Measurements from ENCODE around the gene SAP30.

The SAP30 gene

DNA sequence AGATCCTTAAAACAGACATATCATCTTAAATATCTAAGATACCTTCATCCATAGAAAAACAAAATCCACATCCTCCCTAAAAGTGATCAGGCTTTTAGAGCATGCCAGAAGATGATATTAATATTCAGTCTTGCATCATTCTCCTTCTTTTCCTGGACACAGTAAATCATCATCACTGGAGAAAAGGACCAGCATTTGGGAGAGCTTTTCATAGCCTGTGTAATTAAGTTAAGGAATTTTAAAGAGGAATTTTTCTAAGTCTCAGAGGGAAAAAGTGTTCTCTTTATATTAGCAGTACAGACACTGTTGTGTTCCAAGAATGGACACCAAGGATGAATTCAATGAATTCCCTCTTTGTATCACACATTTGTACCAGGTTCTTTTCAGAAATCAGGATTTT, 27.5 kb downstream of the SAP30 start:
- Histone ChIP-seq H4K20me1 (ENCODE audit: insufficient read depth, low read length) (no peaks in the 10 kb centered on the region), H3K9me3 (ENCODE audit: insufficient read depth, low read length) (no peaks in the 10 kb centered on the region), H3K36me3 (replicated peaks; ENCODE audit: low read depth, low read length) (peaks cover 15% of the 10 kb centered on the region), H3K9ac (ENCODE audit: low read length) (no peak overlapping the region), H3K4me2 (ENCODE audit: low read length) (no peak overlapping the region), H3K79me2 (ENCODE audit: low read length) (no peaks in the 10 kb centered on the region), H3K4me1 (ENCODE audit: low read length) (no peaks in the 10 kb centered on the region), H3K27me3 (ENCODE audit: low read depth, low read length) (no peaks in the 10 kb centered on the region), H3K4me3 (ENCODE audit: low read length) (no peak overlapping the region), H2AFZ (ENCODE audit: low read depth, low read length) (no peak overlapping the region), H3K27ac (ENCODE audit: low read length) (no peak overlapping the region)
- TF ChIP-seq EZH2phosphoT487 (IDR thresholded peaks at IDR 0.05; ENCODE audit: low read depth) = no peak
- TF ChIP-seq CTCF (IDR thresholded peaks at IDR 0.05; ENCODE audit: low read depth, low read length) = no peak

DNA sequence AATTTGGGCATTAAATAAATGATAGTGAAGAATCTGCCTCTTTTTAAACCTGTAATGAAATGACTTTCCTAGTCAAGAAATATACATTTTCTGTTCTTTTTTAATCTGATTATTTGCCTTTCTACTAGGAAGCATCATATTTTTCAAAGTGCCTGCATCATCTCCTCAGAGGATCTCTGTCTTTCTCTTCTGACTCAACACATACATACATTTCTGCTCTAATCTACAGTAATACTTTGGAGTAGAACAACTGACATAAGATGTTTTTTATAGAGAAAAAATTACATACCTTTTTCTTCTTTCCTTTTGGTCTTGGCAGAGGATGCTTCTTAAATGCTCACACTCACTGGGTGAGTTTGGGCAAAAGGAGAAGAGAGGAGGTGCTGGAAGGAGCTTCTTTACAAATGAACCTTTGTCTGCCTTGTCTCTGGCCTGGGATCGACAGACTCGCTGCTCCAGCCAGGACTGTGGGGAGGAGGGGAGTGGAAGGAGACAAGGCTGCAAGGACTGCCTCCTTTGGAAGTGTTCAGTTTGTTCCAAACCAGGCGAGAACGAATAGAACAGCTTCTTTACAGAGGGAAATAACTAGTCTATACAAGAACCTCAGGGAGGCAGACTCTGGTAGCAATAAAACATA, 28.1 kb downstream of the SAP30 start, which contains the start of gene SCRG1:
Gene SCRG1, minus strand, starts transcription at position 338 of the 637 bp plus-strand sequence. CDS start 7,702 bp downstream, outside the sequence.
- H3K36me3 ChIP-seq (replicated peaks; ENCODE audit: low read depth, low read length) = peaks cover 12% of the 10 kb centered on the region
- TF ChIP-seq CTCF (IDR thresholded peaks at IDR 0.05; ENCODE audit: low read depth, low read length) (no peak), EZH2phosphoT487 (IDR thresholded peaks at IDR 0.05; ENCODE audit: low read depth) (no peak)
- H3K27me3 ChIP-seq (ENCODE audit: low read depth, low read length) = no peaks in the 10 kb centered on the region
- H3K9me3 ChIP-seq (ENCODE audit: insufficient read depth, low read length) = no peaks in the 10 kb centered on the region
- H4K20me1 ChIP-seq (ENCODE audit: insufficient read depth, low read length) = no peaks in the 10 kb centered on the region
- no peaks in the 10 kb centered on the region for H3K4me1 ChIP-seq (ENCODE audit: low read length)
- H3K4me3 ChIP-seq (ENCODE audit: low read length) = no peak within 1 kb of the TSS
- H3K27ac ChIP-seq (ENCODE audit: low read length) = no peak within 1 kb of the TSS
- no peak within 1 kb of the TSS for H2AFZ ChIP-seq (ENCODE audit: low read depth, low read length)
- no peak within 1 kb of the TSS for H3K4me2 ChIP-seq (ENCODE audit: low read length)
- no peaks in the 10 kb centered on the region for H3K79me2 ChIP-seq (ENCODE audit: low read length)
- H3K9ac ChIP-seq (ENCODE audit: low read length) = no peak within 1 kb of the TSS

DNA sequence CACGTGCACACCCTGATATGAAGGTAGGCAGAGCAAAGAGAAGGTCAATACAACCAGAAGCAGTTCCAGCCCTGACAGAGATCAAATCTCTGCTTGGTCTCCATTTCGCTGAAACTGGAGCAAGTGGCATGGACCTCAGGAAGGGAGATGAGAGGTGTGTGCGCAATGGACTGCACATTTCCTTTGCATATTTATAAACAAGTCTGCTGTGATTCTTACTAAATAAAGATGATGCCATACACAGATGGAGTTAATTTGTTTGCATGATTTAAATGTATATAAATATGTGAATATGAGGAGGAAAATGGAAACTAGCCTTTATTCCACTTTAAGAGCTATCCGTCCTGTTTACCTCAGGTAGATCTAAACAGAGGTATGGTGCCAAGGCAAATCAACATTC, 30.3 kb downstream of the SAP30 start:
- H4K20me1 ChIP-seq (ENCODE audit: insufficient read depth, low read length) = no peaks in the 10 kb centered on the region
- H3K36me3 ChIP-seq (replicated peaks; ENCODE audit: low read depth, low read length) = no peaks in the 10 kb centered on the region
- TF ChIP-seq CTCF (IDR thresholded peaks at IDR 0.05; ENCODE audit: low read depth, low read length) (no peak), EZH2phosphoT487 (IDR thresholded peaks at IDR 0.05; ENCODE audit: low read depth) (no peak)
- no peak overlapping the region for H3K9ac ChIP-seq (ENCODE audit: low read length)
- H3K4me1 ChIP-seq (ENCODE audit: low read length) = peaks cover 6% of the 10 kb centered on the region
- H3K4me3 ChIP-seq (ENCODE audit: low read length) = no peak overlapping the region
- H3K9me3 ChIP-seq (ENCODE audit: insufficient read depth, low read length) = no peaks in the 10 kb centered on the region
- no peak overlapping the region for H3K4me2 ChIP-seq (ENCODE audit: low read length)
- H3K27ac ChIP-seq (ENCODE audit: low read length) = no peak overlapping the region
- no peak overlapping the region for H2AFZ ChIP-seq (ENCODE audit: low read depth, low read length)
- no peaks in the 10 kb centered on the region for H3K79me2 ChIP-seq (ENCODE audit: low read length)
- no peaks in the 10 kb centered on the region for H3K27me3 ChIP-seq (ENCODE audit: low read depth, low read length)

GRCh38 chr4:173403051-173403450, 32.3 kb downstream of the SAP30 start:
- H3K4me3 ChIP-seq (ENCODE audit: low read length) = no peak overlapping the region
- H3K36me3 ChIP-seq (replicated peaks; ENCODE audit: low read depth, low read length) = no peaks in the 10 kb centered on the region
- H2AFZ ChIP-seq (ENCODE audit: low read depth, low read length) = no peak overlapping the region
- H3K27ac ChIP-seq (ENCODE audit: low read length) = no peak overlapping the region
- H4K20me1 ChIP-seq (ENCODE audit: insufficient read depth, low read length) = no peaks in the 10 kb centered on the region
- H3K79me2 ChIP-seq (ENCODE audit: low read length) = no peaks in the 10 kb centered on the region
- TF ChIP-seq CTCF (IDR thresholded peaks at IDR 0.05; ENCODE audit: low read depth, low read length) (no peak), EZH2phosphoT487 (IDR thresholded peaks at IDR 0.05; ENCODE audit: low read depth) (no peak)
- no peak overlapping the region for H3K9ac ChIP-seq (ENCODE audit: low read length)
- H3K4me1 ChIP-seq (ENCODE audit: low read length) = peaks cover 12% of the 10 kb centered on the region
- H3K9me3 ChIP-seq (ENCODE audit: insufficient read depth, low read length) = no peaks in the 10 kb centered on the region
- no peaks in the 10 kb centered on the region for H3K27me3 ChIP-seq (ENCODE audit: low read depth, low read length)
- H3K4me2 ChIP-seq (ENCODE audit: low read length) = no peak overlapping the region

Measured in OCI-LY3 (cell line).